Urothelium cell line (cell line): ENCODE measurements around the gene ZNF260.
"Not testable (repeated sequence)": the region's sequence is repeated elsewhere in the genome, so short reads cannot be mapped to it uniquely, and the experiment has no call there.

ENCODE experiments used
- DNase-seq: peaks from one replicate; pipeline ENCODE4 v3.0.0; 2011; ENCODE audit warnings: low spot score, mixed read lengths
- FAIRE-seq: peaks from 2 replicates; lab custom pipeline; 2011; peaks lifted over from hg19 to GRCh38; lab: Jason Lieb, UNC

The ZNF260 gene

GRCh38 chr19:36528194-36528920 is at the start of gene ZNF260:
TSS of gene ZNF260 (minus strand) at chr19:36528271. CDS start at chr19:36515238, 13,033 bp downstream.
- DNase-seq: peak; percentile 94
- FAIRE-seq: no peak

DNA sequence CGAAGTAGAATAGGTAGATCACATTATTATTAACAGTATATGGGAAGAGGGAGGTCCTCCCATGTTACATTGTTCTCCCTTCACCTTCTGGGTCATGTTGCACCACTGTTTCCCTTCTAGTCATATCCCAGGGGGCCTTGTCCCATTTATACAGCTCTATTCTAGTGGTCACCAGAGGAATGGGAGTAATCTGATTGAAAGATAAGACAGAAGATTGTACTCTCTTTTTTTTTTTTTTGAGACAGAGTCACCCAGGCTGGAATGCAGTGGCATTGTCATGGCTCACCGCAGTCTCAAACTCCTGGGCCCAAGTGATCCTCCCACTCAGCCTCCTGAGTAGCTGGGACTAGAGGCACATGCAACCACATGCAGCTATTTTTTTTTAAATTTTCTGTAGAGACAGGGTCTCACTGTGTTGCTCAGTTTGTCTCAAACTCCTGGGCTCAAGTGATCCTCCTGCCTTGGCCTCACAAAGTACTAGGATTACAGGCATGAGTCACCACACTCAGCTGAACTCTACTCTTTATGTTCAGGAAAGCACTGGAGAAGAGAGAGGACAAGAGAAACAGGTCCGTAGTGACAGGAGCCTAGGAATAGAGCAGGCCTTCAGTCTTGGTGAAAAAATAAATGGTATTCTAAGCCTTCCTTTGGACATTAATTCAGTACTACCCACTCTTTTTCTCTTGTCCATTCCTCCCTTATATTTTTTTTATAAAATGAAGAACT is 49.4 kb upstream of the ZNF260 start:
- FAIRE-seq (no peak), DNase-seq (no peak)

GRCh38 chr19:36574741-36575140 is 46.7 kb upstream of the ZNF260 start:
- DNase-seq: no peak
- FAIRE-seq: no peak

GRCh38 chr19:36573895-36574720 is 46.0 kb upstream of the ZNF260 start:
- DNase-seq (no peak), FAIRE-seq (no peak)

DNA sequence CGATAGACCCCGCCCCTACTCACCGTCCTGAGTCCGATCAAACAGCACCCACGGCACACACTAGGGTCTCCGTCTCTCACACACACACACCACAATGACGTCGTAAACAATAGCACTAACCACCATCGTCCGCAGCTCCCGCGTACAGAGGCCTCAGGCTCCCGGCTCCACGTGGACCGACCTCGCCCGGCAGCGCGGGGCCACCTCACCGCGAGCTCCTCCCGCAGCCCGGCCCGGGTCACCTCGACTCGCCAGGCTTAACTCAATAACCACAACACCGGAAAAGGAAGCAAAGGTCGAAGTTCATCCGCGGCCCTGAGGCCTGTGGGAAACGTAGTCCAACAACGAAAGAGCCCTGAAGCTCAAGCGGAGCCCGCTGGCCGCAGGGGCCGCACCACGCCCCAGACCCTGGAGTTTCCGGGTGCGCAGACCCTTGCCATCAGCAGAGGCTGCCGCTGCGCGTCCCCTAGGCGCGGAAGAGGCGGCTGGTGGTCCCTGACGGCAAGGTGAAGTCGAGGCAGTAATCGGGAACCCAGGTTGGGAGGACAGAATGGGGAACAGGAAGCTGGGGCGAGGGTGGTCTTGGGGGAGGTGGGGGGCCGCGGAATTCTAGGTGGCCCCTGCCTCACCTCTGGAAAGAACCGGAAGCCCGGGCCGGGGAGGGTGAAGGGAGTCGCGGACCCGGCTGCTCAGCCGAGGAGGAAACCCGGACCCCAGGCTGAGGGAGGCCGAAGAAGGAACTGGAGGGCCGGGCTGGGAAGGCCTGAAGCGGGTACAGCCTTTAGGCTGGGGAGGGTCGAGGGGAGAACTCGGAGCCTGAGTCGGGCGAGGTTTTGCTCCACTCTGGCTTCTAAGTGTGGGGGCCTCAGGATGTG is 45.2 kb upstream of the ZNF260 start, which contains the start of gene ZNF529:
Gene ZNF529, minus strand, starts transcription at position 273 of the 875 bp plus-strand sequence. CDS start 946 bp downstream, outside the sequence.
- DNase-seq: peak; percentile 91
- peak; percentile 55 for FAIRE-seq

GRCh38 chr19:36572593-36573019 is 44.5 kb upstream of the ZNF260 start:
- FAIRE-seq: peak; percentile 52

GRCh38 chr19:36564391-36564790 is 36.3 kb upstream of the ZNF260 start:
- DNase-seq (no peak), FAIRE-seq (no peak)

More at GRCh38 chr19:36572593-36573019, 44.5 kb upstream of the ZNF260 start:
- DNase-seq: no peak

- DNase-seq: no peak
- FAIRE-seq: no peak
Observed at GRCh38 chr19:36547001-36547732, 19.1 kb upstream of the ZNF260 start.

DNA sequence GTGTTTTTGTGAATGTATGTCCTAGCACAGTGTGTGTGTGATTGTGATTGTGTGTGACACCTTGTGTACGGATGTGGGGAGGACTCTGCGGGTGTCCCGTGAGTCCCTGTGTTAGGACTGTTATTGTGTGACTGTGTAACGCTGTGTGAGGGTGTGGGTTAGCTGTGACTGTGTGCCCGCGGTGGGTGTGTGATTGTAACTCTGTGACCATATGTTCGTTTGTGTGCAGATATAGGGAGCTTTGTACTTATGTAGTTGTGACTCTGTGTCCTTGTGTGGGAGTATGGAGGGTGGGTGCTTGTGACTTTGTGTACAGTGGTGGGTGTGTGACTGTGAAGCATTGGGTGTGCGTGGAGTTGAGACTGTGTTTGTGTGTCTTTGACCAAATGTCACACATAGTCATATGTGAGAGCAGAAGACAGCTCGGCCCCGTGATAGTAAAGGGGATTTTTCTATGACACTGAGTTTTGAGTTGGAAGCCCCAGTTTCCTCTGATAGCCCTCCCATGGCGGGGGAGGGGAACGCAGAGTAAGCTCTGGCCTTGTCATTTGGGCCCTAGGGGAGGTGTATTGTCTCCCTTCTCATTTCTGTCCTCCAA is 949 bp upstream of the ZNF260 start:
- DNase-seq (peak; percentile 21), FAIRE-seq (peak; percentile 66)

DNA sequence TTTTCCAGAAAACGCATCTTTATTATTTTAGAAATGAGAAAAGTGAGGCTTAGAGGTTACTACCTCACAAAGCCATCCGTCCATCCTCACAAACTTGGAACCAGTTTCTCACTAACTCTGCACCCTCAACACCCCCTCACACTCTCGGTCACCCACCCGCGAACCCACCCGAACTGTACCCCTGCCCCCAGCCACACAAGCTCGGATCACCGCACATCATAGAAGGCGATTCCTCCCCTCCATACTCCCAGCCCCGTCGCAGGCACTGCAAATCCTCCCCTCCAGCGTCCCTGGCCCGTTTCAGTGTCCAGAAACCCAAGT is 238 bp downstream of the ZNF260 start:
- FAIRE-seq: no peak

DNA sequence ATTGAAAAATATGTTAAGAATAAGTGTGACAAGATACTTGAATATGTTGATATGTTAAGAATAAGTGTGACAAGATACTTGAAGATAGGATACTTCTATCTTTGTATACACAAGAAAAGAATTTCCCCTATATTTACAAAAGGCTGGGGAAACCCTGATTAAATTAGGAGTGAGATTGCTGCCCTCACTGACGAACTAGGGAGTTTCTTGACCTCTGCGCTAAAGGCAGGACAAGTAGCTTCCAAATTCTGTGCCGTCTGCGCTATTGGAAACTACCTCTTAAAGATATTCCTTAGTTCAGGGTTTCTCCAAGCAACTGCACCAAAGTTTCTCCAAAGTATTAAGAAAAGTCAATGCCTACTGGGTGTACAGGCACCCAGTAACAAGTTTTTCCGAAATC is 730 bp downstream of the ZNF260 start:
- FAIRE-seq (no peak), DNase-seq (no peak)

More for the DNA sequence above, 238 bp downstream of the ZNF260 start:
- DNase-seq: no peak

- FAIRE-seq (no peak), DNase-seq (no peak)
Observed at GRCh38 chr19:36526581-36526980, 1.5 kb downstream of the ZNF260 start.

GRCh38 chr19:36524617-36525016 is 3.5 kb downstream of the ZNF260 start:
- FAIRE-seq (no peak), DNase-seq (no peak)

- DNase-seq (no peak), FAIRE-seq (no peak)
Observed at GRCh38 chr19:36514012-36514612, 14.0 kb downstream of the ZNF260 start.

- no peak for DNase-seq
- FAIRE-seq: no peak
Observed at GRCh38 chr19:36508325-36508724, 19.7 kb downstream of the ZNF260 start.

DNA sequence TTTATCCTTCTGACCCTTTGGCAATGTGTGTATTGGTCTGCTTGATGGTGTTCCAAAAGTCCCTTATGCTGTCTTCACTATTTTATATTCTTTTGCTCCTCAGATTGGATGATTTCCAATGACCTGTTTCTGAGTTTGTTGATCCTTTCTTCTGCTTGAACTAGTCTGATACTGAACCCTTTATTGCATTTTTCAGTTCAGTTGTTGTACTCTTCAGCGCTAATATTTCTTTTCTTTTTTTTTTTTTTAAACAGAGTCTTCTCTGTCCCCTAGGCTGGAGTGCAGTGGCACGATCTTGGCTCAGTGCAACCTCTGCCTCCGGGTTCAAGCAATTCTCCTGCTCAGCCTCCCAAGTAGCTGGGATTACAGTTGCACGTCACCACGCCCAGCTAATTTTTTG is 26.1 kb downstream of the ZNF260 start:
- DNase-seq: no peak
- no peak for FAIRE-seq

DNA sequence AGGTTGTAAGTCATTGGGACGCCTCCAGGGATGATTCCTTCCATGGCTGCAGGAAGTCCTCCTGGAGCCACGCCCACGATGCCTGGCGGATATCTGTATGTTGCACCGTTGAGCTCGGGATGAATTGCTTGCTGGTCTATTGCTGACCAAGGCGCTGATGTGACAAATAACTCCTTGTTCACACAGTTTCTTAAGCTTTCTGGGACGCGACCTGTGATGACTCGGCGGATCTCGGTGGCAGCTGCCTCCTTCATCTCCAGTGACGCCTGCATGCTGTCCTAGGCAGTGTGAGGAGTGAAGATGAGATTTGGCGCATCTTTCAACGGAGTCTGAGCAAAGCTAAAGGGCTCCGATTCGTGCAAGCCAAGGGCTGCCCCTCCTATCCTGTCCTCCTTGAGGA is 31.1 kb downstream of the ZNF260 start:
- DNase-seq (no peak), FAIRE-seq (no peak)

DNA sequence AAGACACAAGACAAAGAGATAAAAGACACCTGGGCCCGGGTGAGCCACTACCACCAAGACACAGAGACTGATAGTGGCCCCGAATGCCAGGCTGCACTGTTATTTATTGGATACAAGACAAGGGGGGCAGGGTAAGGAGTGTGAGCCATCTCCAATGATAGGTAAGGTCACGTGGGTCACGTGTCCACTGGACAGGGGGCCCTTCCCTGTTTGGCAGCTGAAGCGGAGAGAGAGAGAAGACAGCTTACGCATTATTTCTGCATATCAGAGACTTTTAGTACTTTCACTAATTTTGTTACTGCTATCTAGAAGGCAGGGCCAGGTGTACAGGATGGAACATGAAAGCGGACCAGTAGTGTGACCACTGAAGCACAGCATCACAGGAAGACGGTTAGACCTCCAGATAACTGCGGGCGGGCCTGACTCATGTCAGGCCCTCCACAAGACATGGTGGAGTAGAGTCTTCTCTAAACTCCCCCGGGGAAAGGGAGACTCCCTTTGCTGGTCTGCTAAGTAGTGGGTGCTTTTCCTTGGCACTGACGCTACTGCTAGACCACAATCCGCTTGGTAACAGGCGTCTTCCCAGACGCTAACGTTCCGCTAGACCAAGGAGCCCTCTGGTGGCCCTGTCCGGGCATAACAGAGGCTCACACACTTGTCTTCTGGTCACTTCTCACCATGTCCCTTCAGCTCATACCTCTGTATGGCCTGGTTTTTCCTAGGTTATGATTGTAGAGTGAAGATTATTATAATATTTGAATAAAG is 35.2 kb downstream of the ZNF260 start:
- not testable (repeated sequence) for FAIRE-seq
- peak; percentile 29 for DNase-seq
